ENCODE data around the gene ACP7.
"Not testable (repeated sequence)": the region's sequence is repeated elsewhere in the genome, so short reads cannot be mapped to it uniquely, and the experiment has no call there.

The ACP7 gene

DNA sequence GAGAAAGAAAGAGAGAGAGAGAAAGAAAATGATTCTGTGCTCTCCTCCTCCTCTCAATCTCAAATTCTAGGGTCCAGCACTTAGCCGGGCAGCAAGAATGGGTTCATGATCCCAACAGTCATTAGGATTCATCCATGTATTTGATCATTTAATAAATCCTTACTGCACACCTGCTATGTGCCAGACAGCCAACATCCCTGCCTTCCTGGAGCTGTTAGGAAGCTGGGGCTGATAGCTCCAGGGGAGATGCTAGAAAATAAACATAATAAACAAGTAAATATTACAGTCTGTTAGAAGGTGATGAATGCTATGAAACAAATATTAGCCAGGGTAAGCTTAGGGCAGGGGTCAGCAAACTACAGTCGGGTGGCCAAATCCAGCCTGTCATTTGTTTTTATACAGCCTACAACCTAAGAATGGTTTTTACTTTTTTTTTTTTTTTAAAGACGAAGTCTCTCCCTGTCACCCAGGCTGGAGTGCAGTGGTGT is 9.9 kb upstream of the ACP7 start:
- DNase-seq: no peak

DNA sequence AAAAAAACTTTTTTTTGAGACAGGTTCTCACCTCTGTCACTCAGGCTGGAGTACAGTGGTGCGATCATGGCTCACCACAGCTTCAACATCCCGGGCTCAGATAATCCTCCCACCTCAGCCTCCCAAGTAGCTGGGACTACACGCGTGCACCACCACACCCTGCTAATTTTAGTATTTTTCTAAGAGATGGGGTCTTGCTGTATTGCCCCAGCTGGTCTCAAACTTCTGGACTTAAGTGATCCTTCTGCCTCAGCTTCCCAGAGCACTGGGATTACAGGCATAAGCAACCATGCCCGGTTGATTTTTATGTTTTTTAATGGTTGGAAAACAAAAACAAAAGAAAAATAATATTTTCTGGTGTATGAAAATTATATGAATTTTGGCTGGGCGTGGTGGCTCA is 9.2 kb upstream of the ACP7 start:
- intact Hi-C loops (cut with DNase I): no loop called here
- peak in 1 of 10 donors; percentile 4 for DNase-seq

More for the DNA sequence above, 9.9 kb upstream of the ACP7 start:
- intact Hi-C loops (cut with DNase I): no loop called here

DNA sequence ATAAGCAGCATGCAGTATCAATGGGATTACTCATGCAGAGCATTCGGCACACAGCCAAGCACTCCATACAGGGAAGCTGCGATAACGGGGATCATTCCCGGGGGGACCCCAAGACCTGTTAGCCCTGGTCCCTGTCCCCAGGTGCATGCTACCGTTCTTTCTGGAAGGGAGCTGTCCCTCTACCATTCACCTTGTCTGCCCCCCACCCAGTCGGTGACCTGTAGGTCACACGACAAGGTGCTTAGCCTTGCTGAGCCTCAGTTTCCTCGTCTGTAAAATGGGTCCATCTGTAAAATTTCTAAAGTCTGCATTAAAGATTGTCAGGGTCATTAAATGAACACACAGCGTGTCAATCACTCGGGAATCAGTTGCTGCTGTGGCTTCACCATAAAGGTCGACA is 6.8 kb upstream of the ACP7 start:
- peak in 1 of 10 donors; percentile 72 for DNase-seq
- intact Hi-C loops (cut with DNase I): no loop called here

DNA sequence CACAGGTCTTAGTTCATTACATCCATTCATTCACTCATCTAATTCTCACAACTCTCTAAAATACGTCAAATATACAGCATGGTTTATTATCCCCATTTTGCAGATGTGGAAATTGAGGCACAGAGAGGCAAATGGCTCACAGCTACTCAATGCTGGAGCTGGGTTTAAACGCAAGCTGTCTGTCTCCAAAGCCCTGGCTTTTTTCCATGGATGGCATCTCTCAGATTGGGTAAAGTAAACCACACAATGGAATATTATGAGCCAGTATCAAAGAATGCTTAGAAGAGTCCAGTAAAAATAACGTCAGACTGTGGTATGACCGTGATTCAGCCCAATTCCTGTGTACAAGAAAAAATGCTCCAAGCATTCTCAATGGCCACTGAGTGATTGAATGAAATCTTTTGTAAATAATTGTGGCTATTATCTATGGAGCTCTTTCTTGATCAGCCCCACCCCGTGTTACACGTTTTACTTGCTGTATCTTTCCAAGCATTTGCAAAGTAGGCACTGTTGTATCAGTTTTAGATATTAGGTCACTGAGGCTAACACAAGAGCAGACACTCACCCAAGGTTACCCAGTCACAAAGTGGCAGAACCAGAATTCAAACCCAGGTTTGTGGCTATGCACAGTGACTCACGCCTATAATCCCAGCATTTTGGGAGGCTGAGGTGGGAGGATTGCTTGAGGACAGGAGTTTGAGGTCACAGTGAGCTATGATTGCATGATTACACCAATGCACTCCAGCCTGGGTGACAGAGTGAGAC is 5.5 kb upstream of the ACP7 start:
- DNase-seq: peak in 4 of 10 donors; percentile 14 to 80 (median 38)
- intact Hi-C loops (cut with DNase I): no loop called here

DNA sequence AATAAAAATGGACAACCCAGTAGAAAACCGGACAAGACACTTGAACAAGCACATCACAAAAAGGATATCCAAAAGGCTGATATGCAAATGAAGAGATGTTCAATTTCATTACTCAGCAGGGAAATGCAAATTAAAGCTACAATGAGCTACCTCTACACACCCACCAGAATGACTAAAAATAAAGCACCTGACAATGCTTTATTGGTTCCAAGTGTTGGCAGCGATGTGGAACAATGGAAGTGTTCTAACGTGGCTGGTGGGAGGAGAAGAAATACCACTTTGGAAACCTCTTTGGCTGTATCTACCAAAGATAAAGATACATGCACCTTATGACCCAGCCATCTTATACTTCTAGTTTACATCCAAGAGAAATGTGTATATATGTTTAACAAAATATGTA is 3.7 kb upstream of the ACP7 start:
- DNase-seq: no peak
- intact Hi-C loops (cut with DNase I): no loop called here

DNA sequence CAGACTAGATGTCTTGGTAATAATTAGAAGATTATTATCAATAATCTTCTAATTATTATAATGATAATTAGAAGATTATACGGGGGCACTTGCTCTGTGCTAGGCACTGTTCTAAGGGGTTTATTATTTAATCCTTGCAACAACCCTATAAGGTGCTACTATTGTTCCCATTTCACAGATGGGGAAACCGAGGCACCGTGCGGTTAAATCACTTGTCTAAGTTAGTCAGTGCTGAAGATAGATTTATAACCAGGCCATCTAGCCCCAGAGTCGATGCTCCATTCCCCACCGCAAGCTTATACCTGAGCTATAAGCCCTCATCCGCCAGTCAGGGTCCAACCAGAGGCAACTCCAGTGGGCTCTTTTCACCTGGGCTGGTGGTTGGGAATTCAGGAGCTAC is 2.0 kb upstream of the ACP7 start:
- peak in 1 of 10 donors; percentile 0 for DNase-seq
- intact Hi-C loops (cut with DNase I): no loop called here

DNA sequence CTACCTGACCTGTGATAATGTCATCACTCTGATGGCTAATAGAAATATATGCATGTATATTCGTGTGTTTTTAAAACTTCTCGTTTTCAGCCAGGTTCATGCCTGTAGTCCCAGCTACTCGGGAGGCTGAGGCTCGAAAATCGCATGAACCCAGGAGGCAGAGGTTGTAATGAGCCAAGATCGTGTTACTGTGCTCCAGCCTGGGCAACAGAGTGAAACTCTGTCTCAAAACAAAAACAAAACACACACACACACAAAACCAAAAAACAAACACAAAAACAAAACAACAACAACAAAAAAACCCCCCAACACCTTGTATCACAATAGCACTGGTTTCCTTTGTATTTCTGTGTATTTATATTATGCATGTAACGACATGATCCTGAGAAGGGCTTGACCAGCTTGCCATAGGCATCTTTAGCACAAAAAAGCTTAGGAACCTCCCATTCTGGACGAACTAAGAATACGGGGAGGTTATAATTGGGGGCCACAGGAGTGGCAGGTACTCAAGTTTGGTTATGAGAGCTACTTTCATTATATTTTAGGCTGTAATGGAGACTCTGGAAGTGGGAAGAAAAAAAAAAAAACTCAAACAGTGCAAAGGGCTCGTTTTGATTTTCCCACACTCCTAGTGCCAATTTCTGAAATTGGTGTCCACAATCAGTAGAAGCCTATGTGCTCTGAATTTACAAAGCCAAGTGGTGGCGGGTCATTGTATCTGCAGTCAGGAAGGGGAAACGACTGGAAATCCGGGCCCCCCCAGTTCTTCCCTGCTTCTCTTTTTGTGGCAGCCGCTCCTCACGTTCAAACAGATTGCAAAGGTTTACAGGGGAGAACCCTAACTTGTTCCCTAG is 1.2 kb upstream of the ACP7 start:
- peak in 3 of 10 donors; percentile 32 to 85 (median 47) for DNase-seq
- intact Hi-C loops (cut with DNase I): no loop called here

DNA sequence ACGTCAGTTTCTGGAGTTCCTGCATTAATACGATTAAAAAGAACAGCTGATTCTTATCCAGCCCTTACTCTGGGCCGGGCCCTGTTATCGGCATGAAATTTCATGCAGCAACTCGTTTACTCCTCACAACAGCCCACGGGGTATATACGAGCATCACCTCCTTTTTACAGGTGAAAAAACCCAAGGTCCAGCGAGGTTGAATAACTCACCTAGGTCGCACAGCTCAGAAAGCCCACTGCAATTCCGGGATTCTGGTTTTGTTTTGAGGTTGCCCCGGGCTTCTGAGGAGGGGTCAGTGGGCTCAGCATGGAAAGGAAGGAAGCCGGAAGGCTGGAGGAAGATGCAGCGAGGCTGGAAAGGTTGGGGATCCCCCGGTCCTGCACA is 577 bp upstream of the ACP7 start:
- no peak for DNase-seq
- intact Hi-C loops (cut with DNase I): no loop called here

DNA sequence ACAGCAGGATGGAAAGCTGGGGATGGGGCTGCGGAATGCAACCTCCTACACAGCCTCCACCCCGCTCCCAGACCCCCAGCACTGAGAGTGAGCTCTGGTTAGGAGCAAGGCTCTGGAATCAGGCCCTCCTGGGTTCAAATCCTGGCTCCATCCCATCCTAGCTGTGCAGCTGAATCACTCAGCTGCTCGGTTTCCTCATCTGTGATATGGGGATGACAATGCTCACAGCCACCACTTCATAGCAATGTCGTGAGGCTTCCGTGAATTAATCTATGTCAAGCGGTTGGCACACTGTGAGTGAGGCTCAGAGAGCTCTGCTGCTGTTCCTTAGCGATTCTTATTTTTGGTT is 538 bp downstream of the ACP7 start:
- intact Hi-C loops (cut with DNase I): no loop called here
- DNase-seq: peak in 1 of 10 donors; percentile 29

DNA sequence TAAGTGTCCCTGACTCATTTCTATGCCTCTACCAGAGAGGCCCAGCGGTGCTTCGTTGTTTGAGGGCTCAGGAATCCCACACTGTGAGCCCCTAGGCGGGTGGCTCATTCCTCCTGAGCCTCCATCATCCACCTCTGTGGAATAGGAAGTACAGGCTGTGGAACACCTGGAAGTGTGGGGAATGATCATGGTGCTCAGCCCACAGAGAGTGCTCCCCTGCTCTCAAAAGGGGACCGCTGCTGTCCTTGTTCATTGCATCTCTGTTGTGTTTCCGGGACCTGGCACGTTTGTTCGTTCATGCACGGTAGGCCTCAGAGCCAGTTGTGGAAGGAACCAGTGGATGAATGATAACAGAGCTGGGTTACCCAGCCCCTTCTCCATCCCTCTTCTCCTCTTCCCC is 1.2 kb downstream of the ACP7 start:
- intact Hi-C loops (cut with DNase I): no loop called here

DNA sequence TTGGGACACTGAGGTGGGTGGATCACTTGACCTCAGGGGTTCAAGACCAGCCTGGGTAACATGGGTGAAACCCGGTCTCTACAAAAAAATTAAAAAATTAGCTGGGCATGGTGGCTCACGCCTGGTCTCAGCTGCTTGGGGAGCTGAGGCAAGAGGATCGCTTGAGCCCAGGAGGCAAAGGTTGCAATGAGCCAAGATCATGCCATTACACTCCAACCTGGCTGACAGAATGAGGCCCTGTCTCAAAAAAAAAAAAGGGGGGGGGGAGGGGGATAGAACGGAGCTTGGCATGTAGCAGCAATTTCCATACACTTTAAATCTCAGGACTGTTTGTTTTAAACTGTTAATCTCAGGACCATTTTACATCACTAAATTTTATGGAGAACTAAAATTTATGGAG is 2.2 kb downstream of the ACP7 start:
- intact Hi-C loops (cut with DNase I): no loop called here
- DNase-seq: peak in 1 of 10 donors; percentile 14

More for the DNA sequence above, 1.2 kb downstream of the ACP7 start:
- DNase-seq: peak in 1 of 10 donors; percentile 50

DNA sequence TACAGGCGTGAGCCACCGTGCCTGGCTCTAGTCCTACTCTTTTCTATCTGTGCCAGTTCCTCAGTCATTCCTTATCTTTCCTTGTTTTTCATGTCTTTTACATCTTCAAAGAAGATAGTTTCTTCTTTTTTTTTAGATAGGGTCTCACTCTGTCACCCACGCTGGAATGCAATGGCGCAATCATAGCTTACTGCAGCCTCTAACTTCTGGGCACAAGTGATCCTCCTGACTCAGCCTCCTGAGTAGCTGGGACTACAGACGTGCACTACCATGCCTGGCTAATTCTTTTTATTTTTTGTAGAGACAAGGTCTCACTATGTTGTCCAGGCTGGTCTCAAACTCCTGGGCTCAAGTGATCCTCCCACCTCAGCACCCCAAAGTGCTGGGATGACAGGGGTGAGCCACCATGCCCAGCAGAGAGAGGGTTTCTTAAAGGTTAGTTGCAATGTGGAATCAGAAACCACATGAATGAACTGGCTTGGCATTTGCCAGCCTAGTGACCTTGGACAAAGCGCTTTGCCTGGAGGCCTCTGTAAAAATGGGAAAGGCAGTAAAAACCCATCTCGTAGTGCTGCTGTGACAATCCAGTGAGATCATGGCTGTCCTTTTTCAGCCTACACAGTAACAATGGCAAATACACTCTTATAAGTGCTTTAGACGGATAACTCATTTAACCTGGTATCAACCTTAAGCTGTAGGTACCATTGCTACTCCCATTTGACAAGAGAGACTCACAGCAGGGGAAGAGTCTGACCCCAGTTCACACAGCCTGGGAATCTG is 3.9 kb downstream of the ACP7 start:
- intact Hi-C loops (cut with DNase I): no loop called here
- peak in 1 of 10 donors; percentile 7 for DNase-seq

DNA sequence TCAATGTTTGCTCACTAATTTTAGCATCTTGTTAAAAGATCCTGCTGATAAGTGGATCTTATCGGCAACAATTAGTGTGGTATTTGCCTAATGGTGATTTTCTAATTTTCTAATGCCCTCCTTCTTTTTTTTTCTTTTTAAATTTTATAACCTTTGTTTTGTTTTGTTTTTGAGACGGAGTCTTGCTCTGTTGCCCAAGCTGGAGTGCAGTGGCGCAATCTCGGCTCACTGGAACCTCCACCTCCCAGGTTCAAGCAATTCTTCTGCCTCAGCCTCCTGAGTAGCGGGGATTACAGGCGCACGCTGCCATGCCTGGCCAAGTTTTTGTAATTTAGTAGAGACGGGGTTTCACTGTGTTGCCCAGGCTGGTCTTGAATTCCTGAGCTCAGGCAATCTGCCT is 5.8 kb downstream of the ACP7 start:
- DNase-seq: peak in 1 of 10 donors; percentile 16
- intact Hi-C loops (cut with DNase I): not testable (repeated sequence)

DNA sequence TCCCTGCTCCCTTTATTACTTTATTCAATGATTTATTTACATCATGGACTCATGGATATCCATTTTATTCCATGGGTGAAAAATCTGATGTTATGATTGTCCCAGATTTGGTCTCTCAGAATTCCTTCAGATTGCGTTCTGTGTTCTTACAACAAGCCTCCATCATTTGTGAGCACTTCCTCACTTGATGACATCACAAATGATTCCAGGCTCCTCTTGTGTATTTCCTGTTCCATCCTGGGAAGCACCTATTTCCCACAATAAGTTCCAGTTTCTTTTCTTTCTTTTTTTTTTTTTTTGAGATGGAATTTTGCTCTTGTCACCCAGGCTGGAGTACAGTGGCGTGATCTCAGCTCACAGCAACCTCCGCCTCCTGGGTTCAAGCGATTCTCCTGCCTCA is 6.7 kb downstream of the ACP7 start:
- no peak for DNase-seq
- intact Hi-C loops (cut with DNase I): no loop called here

DNA sequence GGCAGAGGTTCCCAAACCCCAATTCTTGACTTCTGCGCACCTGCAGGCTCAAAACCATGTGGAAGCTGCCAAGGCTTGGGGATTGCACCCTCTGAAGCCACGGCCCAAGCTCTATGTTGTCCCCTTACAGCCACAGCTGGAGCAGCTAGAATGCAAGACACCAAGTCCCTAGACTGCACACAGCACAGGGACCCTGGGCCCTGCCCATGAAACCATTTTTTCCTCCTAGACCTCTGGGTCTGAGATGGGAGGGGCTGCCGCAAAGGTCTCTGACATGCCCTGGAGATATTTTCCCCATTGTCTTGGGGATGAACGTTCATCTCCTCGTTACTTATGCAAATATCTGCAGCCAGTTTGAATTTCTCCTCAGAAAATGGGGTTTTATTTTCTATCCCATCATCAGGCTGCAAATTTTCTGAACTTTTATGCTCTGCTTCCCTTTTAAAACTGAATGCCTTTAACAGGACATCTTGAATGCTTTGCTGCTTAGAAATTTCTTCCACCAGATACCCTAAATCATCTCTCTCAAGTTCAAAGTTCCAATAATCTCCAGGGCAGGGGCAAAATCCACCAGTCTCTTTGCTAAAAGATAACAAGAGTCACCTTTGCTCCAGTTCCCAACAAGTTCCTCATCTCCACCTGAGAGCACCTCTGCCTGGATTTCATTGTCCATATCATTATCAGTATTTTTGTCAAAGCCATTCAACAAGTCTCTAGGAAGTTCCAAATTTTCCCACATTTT is 11.8 kb downstream of the ACP7 start:
- intact Hi-C loops (cut with DNase I): not testable (repeated sequence)
- DNase-seq: peak in 1 of 10 donors; percentile 32

DNA sequence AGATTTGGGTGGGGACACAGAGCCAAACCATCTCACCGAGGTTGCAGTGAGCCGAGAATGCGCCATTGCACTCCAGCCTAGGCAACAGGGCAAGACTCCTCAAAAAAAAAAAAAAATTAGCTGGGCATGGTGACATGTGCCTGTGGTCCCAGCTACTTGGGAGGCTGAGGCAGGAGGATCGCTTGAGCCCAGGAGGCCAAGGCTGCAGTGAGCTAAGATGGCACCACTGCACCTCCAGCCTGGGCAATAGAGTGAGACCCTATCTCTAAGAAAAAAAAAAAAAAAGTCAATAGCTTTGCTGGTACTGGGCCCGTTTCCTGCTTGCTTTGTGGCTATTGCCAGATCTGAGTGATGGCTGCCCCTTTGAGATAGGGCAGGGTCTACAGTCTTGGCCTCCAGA is 13.1 kb downstream of the ACP7 start:
- DNase-seq: peak in 1 of 10 donors; percentile 21
- intact Hi-C loops (cut with DNase I): no loop called here

DNA sequence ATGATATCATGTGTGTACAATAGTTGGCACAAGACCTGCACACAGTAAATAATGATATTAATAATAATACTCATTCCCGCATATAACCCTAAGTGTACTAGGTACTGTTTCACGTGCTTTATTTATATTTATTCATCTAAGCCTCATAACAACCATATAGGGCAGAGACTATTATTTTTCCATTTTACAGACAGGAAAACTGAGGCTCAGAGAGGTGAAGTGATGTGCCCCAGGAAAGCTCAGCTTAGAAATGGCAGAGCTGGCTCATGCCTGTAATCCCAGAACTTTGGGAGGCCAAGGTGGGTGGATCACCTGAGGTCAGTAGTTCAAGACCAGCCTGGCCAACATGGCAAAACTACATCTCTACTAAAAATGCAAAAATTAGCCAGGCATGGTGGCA is 13.6 kb downstream of the ACP7 start:
- intact Hi-C loops (cut with DNase I): no loop called here
- peak in 1 of 10 donors; percentile 1 for DNase-seq

DNA sequence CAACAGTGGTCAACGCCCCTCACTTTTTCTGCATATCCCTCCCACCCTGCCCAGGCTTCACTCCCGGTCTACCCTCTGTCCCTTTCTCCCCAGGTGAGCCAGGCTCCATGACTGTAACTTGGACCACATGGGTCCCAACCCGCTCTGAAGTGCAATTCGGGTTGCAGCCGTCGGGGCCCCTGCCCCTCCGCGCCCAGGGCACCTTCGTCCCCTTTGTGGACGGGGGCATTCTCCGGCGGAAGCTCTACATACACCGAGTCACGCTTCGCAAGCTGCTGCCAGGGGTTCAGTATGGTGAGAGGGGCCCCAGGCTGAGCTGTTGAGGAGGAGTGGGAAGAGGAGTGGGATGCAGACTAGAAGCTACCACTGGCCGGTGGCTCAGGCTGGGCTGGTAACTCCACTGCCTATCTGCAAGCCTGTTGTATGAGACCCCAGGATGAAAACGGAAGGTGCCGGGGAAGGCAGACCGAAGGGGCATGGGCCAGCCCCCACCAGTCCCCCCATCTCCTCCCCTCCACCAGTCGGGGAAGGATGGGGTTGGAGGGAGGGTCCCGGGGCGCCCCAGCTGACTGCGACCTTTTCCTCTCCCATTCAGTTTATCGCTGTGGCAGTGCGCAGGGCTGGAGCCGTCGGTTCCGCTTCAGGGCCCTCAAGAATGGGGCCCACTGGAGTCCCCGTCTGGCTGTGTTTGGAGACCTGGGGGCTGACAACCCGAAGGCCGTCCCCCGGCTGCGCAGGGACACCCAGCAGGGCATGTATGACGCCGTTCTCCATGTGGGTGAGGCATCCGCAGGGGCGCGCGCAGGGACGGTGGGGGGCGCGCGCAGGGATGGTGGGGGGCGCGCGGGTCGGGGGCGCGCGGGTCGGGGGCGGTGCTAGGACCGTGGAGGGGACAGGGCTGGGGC is 14.4 kb downstream of the ACP7 start:
- intact Hi-C loops (cut with DNase I): no loop called here
- peak in 1 of 10 donors; percentile 73 for DNase-seq

DNA sequence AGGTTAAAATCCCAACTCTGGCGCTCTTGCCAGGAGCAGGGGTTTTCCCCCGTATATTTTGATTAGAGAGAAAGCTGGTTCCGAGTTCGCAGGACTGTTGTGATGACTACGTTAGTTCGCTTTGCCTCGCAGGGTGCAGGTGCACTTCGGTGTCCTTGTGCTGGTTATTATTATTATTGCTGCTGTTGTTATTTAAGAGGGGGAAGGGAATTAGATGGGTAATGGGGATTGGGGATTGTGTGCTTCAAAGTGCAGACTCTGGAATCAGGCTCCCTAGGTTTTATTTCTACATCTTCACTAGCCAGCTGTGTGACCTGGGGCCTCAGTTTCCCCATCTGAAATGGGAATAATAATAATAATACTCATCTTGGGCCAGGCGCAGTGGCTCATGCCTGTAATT is 15.2 kb downstream of the ACP7 start:
- no peak for DNase-seq
- intact Hi-C loops (cut with DNase I): no loop called here

Measured in posterior cingulate gyrus (tissue), 11 donors.